Activated CD8-positive, alpha-beta memory T cell treated with anti-CD3 and anti-CD28 coated beads for 24 hours (primary cell): ENCODE data around the gene DOCK8.
A peak's percentile ranks its signal among the peaks of the same experiment; 100 is the strongest.

Source experiments
- DNase-seq: peaks from one replicate; pipeline ENCODE4 v3.0.0-alpha.2; 2020

DOCK8 gene

GRCh38 chr9:468766-469426 is 254.2 kb downstream of the DOCK8 start:
- DNase-seq: peak; percentile 59

- DNase-seq: peak; percentile 96
Observed at GRCh38 chr9:469672-470551, 255.2 kb downstream of the DOCK8 start.

DNA sequence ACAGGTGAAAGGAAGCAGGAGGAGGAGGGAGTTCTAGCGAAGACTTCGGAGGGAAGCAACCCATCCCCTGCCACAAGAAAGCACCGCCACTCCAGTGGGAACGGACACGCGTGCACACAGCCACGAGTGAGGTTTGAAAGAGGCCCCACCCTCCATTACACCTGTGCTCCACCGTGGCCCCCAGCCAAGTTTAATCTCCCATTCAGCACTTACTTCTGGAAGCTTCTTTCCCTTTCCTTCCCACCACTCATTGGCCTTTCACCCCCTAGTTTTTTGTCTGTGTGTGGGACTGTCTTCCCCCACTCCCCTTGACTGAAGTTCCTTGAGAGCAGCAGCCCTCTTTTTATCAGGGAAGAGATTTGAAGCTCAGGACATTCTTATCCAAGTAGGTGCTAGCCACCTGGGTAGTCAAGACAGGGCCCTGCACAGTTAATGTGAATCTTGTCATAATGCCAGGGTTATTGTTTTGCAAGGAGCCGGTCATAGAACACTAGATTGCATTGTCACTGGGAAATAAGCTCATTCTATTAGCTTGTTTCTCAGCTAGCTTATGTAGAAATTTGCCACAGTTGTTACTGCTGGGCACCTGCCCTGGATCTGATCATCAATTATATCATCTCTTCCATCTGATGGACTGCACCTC is 256.0 kb downstream of the DOCK8 start:
- DNase-seq: no peak

GRCh38 chr9:471320-471719 is 256.7 kb downstream of the DOCK8 start:
- no peak for DNase-seq

DNA sequence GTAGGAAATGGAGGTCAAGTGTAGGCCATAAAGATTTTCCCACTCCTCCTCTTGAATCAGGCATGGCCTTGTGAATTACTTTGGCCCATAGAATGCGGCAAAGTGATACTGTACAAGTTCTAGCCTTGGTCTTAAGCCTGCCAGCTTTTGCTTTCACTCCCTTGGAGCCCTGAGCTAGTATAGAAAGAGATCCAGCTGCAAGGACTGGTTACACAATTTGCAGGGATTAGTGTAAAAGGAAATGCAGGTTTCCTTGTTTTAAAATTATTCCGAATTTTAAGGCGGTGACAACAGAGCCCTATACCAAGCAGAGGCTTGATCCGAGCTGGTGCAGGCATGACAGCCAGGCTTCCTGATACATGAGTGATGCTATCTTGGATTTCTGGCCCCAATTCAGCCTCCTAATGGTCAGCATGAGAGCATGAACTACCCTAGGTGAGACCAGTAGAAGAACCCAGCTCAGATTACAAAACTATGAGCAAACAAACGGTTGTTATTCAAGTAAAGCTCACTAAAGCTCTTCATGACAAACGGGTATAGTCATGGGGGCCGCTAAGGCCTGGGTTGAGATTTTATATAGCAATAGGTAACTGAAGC is 257.9 kb downstream of the DOCK8 start:
- DNase-seq: no peak

DNA sequence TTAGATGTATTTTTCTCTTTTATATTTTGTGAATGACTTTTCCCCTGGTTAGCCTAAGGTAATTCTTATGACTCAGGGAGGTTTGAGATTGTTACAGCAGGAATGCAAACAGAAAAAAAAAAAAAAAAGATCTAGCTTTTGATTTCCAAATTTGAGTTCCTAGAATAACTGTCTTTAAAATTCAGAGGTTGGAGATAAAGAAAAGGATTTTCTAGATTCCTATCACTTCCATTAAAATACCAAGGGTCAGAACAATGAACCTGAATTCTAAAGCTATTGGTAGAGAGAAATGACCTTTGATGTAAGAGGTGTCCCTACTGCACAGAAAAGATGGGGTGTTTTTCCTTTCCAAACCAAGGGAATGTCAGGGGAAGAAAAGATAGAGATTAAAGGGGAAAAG is 262.5 kb downstream of the DOCK8 start:
- no peak for DNase-seq

GRCh38 chr9:479304-479970 is 264.8 kb downstream of the DOCK8 start:
- no peak for DNase-seq

- no peak for DNase-seq
Observed at GRCh38 chr9:479971-480350, 265.3 kb downstream of the DOCK8 start.

DNA sequence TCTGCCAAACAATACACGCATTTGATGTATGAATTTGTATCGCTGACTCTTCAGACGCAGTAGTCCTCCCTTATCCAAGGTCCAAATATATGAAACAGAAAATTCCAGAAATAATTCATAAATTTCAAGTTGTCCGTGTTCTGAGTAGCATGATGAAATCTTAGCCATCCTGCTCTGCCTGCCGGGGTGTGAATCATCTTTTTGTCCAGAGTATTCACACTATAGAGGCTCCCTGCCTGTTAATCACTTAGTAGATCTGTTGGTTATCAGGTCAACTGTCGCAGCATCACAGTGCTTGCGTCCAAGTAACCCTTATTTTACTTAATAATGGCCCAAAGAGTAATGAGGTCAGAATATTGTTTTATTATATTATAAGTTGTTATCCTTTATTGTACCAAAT is 268.1 kb downstream of the DOCK8 start:
- no peak for DNase-seq

DNA sequence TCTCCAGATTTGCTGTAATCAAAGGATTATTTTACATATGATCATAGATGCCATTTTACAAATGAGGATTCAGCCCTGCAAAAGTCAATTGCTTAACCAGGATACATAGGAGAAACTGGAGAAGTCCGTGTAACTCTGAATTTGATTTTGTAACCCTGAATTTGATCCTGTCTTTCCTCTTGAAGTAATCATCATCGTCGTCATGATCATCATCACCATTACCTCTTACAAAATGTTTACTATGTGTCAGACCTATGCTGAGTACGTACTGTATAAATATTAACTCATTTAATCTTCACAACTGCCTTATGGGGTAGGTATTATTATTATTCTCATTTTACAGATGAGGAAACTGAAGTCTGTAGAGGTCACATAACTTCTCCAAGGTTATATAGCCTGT is 271.5 kb downstream of the DOCK8 start:
- DNase-seq: no peak

GRCh38 chr9:487429-487828 is 272.8 kb downstream of the DOCK8 start:
- DNase-seq: no peak

DNA sequence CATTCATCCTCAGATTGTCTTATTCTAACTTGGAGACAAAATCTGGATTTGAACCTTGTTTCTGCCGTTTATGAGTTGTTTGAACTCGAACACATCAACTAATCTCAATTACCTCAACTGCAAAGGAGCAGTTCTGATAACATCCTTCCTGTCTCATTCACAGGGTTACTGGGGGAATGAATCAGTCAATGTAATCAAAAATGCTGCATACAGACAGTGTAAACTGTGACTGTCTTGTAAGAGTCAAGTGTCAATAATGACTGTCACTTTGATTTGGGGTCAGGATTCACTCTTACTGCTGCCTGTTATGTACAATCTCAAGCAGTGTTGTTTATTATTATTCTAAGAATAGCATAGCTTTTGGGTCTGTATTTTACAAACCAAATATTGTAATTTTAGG is 273.8 kb downstream of the DOCK8 start:
- DNase-seq: no peak

DNA sequence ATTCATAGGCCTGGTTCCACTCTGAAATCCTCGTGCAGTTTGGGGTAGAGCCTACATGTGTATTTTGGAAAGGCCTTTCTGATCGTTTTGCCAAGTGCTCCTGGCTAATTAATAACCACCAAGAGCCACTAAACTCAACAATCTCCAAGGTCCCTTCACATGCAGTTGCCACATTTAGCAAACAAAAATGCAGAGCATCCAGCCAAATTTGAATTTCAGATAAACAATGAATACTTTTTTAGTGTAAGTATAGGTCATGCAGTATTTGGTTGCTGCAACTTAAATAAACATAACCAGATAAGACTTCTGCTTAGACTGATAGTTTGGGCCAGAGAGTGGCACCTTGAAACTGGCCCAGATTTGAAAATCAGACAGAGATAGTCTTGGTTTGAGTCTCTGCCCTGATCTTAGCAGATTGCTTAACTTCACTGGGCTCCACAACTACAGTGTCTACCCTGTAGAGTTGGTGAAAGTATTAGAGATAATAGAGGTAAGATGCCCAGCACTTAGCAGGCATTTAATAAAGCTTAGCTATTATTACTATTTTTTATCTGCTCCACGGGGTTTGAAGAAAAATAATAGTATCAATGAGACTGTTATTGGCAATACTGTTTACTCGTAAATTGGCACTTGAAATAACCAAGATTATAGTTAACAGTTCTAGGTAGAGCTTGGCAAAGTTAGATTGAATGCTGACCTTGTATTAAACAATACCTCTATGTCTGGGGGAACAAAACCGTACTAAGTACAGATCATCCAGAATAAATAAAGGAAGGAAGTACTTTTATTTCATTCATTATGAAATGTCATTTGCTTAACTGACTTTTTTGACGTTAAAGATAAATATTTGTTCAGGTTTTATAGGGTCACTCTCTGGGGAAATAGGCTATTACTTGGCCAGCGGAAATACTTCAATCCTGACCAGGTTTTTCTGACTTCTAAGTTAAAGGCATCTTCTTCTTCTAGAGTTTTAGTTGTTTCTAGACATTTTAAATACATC is 274.8 kb downstream of the DOCK8 start:
- DNase-seq: no peak

DNA sequence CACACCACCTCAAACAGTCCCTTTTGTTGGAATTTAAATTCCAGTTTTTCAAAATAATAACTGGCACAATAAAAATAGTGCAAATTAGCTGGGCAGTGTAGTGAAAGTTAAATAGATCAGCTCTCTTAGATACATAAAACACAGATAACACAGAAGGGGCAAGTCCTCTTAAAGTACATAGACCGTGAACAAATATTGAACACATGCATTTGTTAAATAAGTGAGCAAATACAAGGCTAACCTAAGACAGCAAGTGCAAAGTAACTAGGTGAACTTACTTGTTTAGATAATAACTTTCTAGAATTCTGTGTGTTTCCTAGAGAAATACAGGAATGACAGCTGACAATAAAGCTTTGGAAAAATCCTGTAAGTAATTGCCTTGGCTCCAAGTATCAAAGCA is 280.1 kb downstream of the DOCK8 start:
- DNase-seq: no peak

DNA sequence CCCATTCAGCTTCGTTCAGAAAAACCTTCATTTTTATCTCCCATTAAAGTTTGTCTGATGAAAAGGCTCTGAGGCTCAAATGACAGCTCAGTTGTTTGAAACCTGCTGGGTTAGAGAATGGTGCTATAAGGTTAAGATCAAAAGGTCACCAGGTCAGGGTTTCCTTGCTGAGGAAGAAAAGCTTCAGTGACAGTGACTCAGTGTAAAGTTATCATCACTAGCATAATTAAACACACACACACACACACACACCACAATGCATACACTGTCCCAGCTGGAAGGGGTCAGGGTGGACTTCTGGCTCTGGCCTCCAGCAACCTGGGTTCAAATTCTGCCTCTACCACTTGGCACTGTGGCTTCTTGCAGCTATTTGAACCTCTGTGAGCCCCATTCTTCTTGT is 281.1 kb downstream of the DOCK8 start:
- no peak for DNase-seq

- no peak for DNase-seq
Observed at GRCh38 chr9:503326-503725, 288.7 kb downstream of the DOCK8 start.

DNA sequence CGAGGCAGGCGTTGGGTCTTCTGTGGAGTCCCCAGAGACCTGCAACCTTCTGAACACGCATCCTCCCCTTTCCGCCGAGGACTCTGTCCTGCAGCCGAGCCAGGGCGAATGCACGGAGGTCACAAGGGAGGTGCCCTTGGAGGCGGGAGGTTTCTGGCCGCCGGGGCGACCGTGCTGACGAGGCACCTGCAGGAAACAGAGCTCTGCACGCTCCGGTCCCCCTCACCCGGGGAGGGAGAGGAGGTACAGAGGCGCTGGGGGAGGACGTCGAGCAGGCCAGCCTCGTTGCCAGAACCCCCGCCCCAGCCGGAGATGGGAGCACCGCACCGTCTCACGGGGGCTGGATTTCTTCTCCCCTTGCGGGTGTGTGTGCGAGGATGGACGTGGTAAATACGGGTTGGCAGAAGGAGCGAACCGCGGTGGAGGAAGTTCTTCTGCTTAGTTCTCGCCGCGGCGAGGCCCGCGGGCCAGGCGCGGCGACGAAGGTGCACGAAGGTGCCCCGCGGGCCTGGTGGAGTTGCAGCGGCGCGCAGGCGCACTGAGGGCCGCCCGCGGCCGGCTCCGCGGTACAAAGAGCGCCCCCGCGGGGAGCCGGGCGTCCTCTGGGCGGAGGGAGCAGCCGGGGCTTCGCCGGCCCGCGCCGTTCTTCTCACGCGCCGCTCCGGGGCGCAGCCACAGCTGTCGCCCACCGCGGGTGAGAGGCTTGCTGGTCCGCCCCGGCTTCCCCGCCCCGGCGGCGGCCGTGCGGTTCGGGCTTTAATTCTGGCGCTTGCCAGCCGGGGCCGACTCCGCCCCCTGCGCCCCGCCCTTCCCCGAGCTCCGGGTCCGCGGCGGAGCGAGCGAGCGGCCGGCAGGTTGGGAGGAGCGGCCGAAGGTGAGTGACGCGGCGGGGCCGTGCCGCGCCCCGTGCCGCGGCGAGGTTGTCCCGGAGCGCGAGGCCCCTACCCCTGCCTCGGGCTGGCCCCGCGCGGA is 289.5 kb downstream of the DOCK8 start, which contains the start of gene KANK1:
Gene KANK1, plus strand, starts transcription at position 815 of the 972 bp plus-strand sequence.
- DNase-seq: peak; percentile 90

DNA sequence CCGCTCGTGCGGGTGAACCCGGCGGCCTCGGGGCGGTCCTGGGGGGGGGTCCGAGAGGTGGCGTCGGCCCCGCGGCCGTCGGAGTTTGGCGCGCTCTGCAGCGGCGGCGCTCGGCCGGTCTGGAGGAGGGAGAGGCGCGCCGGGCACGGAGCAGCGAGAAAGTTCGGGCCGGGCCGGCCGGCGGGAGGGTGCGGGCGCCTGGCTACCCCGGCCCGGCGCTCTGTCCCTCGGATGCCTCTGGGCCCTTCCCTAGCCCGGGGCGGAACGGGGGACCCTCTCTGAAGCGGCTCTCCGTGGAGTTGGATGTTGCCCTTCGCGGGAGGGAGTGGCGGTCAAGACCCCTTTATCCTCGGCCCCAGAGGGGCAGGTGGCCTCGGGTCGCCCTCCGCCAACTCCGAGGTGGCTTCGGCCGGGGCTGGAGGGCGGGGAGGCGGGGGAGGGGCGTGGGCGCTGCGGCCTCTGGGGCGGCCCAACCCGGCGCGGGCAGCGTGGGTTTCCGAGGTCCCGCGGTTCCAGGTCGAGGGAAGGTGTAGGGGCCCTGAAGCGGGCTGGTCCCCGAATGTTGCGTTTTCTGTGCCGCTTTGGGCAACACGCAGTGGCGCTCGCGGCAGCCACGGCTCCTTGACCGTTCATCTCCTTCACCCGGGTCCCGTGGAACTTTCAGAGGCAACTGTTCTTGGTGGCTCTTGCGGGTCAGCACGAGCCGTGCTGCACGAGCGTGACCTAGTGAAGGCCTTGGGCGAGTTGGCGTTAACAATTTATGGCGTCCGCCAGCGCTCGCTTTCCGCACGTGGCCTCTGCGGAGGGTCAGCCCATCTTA is 290.5 kb downstream of the DOCK8 start:
- peak; percentile 63 for DNase-seq

GRCh38 chr9:505741-506059 is 291.0 kb downstream of the DOCK8 start:
- DNase-seq: no peak

GRCh38 chr9:506281-506680 is 291.6 kb downstream of the DOCK8 start:
- no peak for DNase-seq
